A673 (cell line): Measurements from ENCODE around the gene ZCCHC13.

ENCODE experiments used
- EZH2 ChIP-seq: fragments of 200-600 bp; sonication (generic); IDR thresholded peaks from 2 replicates; pipeline ENCODE4 v1.6.1; 2017; ENCODE audit warnings: borderline replicate concordance, low read depth, mild to moderate bottlenecking, mixed read lengths, antibody characterized with exemption, low read length; ENCODE audit not compliant: poor library complexity, severe bottlenecking
- TF ChIP-seq, protein P1 (sequence below): fragments of 300-800, 200-600 bp; sonication (generic); conservative IDR thresholded peaks from 2 replicates; pipeline ENCODE4 v1.5.1; 2017; ENCODE audit warnings: low read depth, mild to moderate bottlenecking, antibody characterized with exemption, low read length, moderate library complexity, mixed read lengths

- TF ChIP-seq, protein P1, sequence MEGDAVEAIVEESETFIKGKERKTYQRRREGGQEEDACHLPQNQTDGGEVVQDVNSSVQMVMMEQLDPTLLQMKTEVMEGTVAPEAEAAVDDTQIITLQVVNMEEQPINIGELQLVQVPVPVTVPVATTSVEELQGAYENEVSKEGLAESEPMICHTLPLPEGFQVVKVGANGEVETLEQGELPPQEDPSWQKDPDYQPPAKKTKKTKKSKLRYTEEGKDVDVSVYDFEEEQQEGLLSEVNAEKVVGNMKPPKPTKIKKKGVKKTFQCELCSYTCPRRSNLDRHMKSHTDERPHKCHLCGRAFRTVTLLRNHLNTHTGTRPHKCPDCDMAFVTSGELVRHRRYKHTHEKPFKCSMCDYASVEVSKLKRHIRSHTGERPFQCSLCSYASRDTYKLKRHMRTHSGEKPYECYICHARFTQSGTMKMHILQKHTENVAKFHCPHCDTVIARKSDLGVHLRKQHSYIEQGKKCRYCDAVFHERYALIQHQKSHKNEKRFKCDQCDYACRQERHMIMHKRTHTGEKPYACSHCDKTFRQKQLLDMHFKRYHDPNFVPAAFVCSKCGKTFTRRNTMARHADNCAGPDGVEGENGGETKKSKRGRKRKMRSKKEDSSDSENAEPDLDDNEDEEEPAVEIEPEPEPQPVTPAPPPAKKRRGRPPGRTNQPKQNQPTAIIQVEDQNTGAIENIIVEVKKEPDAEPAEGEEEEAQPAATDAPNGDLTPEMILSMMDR: no peak
- no peak for TF ChIP-seq EZH2
Observed at GRCh38 chrX:74284391-74284952, 19.5 kb upstream of the ZCCHC13 start.
